ENCODE data around the gene ADAMTS6. TPM values are rescaled to one million over a fixed set of nuclear protein-coding genes. Genes with fewer than 3 reads are reported as not detected.

Gene ADAMTS6
- total and polyA plus RNA-seq, 2 of the 13 experiments (the other 11 are each of a cell fraction or from before 2014, with no cell fraction given): 3.1 to 8.2 TPM

GRCh38 chr5:65132386-65132785 lies 349.3 kb downstream of the ADAMTS6 start:
- FAIRE-seq: no peak
- H3K36me3 ChIP-seq (replicated peaks in 1 of 2; ENCODE audit: control insufficient read depth in 1 of 2, insufficient read depth in 2 of 2, low read length in 2 of 2): no peaks in the 10 kb centered on the region
- no peak overlapping the region for H3K27ac ChIP-seq (ENCODE audit: extremely low read length, insufficient read depth, low read length)
- peaks cover 2 to 9% of the 10 kb centered on the region in 2 experiments; a peak in 3 of 5 replicates for H3K27me3 ChIP-seq (ENCODE audit: control insufficient read depth in 1 of 2, insufficient read depth in 2 of 2, low read length in 2 of 2)
- H3K4me2 ChIP-seq (ENCODE audit: low read depth, low read length): no peak overlapping the region
- no peaks in the 10 kb centered on the region for H3K9me3 ChIP-seq (ENCODE audit: low read length)
- H2AFZ ChIP-seq (ENCODE audit: low read length): no peak overlapping the region
- POLR2A ChIA-PET: no interaction called here
- intact Hi-C loops (cut with micrococcal nuclease; ENCODE audit: unreplicated experiment): no loop called here
- H3K4me3 ChIP-seq (replicated peaks in 1 of 3; ENCODE audit: insufficient read depth in 1 of 3, low read depth in 2 of 3, low read length in 3 of 3): no peak overlapping the region
- 34% methylated on average over 4 of the region's 4 CpGs for WGBS (ENCODE audit: low lambda C conversion rate)
- in situ Hi-C loops (cut with HindIII; ENCODE audit: extremely low pct_ligation_motif_present, low pct_unique_long_range_greater_than_20kb): no loop called here
- CTCF ChIA-PET (ENCODE audit: low intra/inter-chr PET ratio, low total read pairs): no interaction called here
- H4K20me1 ChIP-seq (ENCODE audit: insufficient read depth, low read length): no peaks in the 10 kb centered on the region
- no peaks in the 10 kb centered on the region for H3K4me1 ChIP-seq (ENCODE audit: insufficient read depth, low read length)
- BruUV-seq (replicated peaks): no TSS peak
- no peak overlapping the region for H3K9ac ChIP-seq (ENCODE audit: insufficient read depth, low read depth, low read length)
- H3K79me2 ChIP-seq (ENCODE audit: insufficient read depth, low read length): no peaks in the 10 kb centered on the region
- DNase-seq (ENCODE audit: low spot score): no peak
- ATAC-seq: no peak
- TF ChIP-seq KAT8 (CRISPR knock-in tag; IDR thresholded peaks at IDR 0.05) (no peak), ONECUT2 (CRISPR knock-in tag; IDR thresholded peaks at IDR 0.05) (no peak), THAP7 (CRISPR knock-in tag; IDR thresholded peaks at IDR 0.05) (no peak), JUND (CRISPR knock-in tag; IDR thresholded peaks at IDR 0.05) (no peak), ZNF256 (CRISPR knock-in tag; conservative IDR thresholded peaks at IDR 0.05) (no peak), KDM5B (CRISPR knock-in tag; IDR thresholded peaks at IDR 0.05; ENCODE audit: borderline replicate concordance) (no peak), ZEB1 (IDR thresholded peaks at IDR 0.05; ENCODE audit: insufficient replicate concordance, low read depth) (no peak), PLSCR1 (CRISPR knock-in tag; IDR thresholded peaks at IDR 0.05; ENCODE audit: borderline replicate concordance) (no peak), REPIN1 (CRISPR knock-in tag; IDR thresholded peaks at IDR 0.05; ENCODE audit: borderline replicate concordance, low read depth) (no peak), ZMAT3 (CRISPR knock-in tag; conservative IDR thresholded peaks at IDR 0.05) (no peak), ZNF512 (CRISPR knock-in tag; IDR thresholded peaks at IDR 0.05) (no peak), AHDC1 (CRISPR knock-in tag; IDR thresholded peaks at IDR 0.05; ENCODE audit: borderline replicate concordance) (no peak), JDP2 (CRISPR knock-in tag; IDR thresholded peaks at IDR 0.05; ENCODE audit: borderline replicate concordance) (no peak), DBP (CRISPR knock-in tag; IDR thresholded peaks at IDR 0.05; ENCODE audit: not compliant biosample characterization) (no peak), SALL1 (CRISPR knock-in tag; IDR thresholded peaks at IDR 0.05) (no peak)
